HCT116 (cell line): ENCODE data around the gene HTRA2.

ENCODE experiments used
- EGR1 ChIP-seq: IDR thresholded peaks from 2 replicates; pipeline ENCODE4 v1.6.1; 2012; ENCODE audit warnings: low read depth
- POLR2A ChIP-seq: IDR thresholded peaks from 2 replicates; pipeline ENCODE4 v1.7.0; 2011; ENCODE audit warnings: borderline replicate concordance; ENCODE audit not compliant: insufficient read depth, insufficient read length; ENCODE audit errors: extremely low read depth
- POLR2AphosphoS5 ChIP-seq: IDR thresholded peaks from 2 replicates; pipeline ENCODE4 v1.6.1; 2011; ENCODE audit warnings: mild to moderate bottlenecking, low read depth, low read length, moderate library complexity
- SRF ChIP-seq: IDR thresholded peaks from 2 replicates; pipeline ENCODE4 v1.6.1; 2012; ENCODE audit warnings: low read depth
- TCF7L2 ChIP-seq: IDR thresholded peaks from 2 replicates; pipeline ENCODE4 v1.7.0; 2011; ENCODE audit warnings: borderline replicate concordance, inconsistent platforms; ENCODE audit not compliant: insufficient read depth, insufficient read length; ENCODE audit errors: extremely low read depth
- YY1 ChIP-seq: IDR thresholded peaks from 2 replicates; pipeline ENCODE4 v1.6.1; 2011; ENCODE audit warnings: low read length, low read depth, moderate library complexity, mild to moderate bottlenecking; ENCODE audit not compliant: insufficient replicate concordance; ENCODE audit errors: extremely low read depth
- ZNF274 ChIP-seq: fragments of 200-500 bp; sonication (Bioruptor generic); IDR thresholded peaks from 2 replicates; pipeline ENCODE4 v1.6.1; 2014; ENCODE audit warnings: mild to moderate bottlenecking, low read depth, low read length, inconsistent platforms
- TF ChIP-seq, protein P1 (sequence below), 3 experiments: fragments of 200-600 bp in 1 of 3; sonication (generic) in 1 of 3; IDR thresholded peaks in 2 of 3; conservative IDR thresholded peaks in 1 of 3; 2 replicates each; pipeline ENCODE4 v1.5.1; 2012 to 2017; ENCODE audit warnings: low read depth in 2 of 3, low read length in 2 of 3, antibody characterized with exemption in 1 of 3, borderline replicate concordance in 1 of 3, control low read depth in 1 of 3, mild to moderate bottlenecking in 1 of 3, mixed read lengths in 1 of 3, mixed run types in 1 of 3, moderate library complexity in 1 of 3; ENCODE audit not compliant: insufficient read depth in 1 of 3

DNA sequence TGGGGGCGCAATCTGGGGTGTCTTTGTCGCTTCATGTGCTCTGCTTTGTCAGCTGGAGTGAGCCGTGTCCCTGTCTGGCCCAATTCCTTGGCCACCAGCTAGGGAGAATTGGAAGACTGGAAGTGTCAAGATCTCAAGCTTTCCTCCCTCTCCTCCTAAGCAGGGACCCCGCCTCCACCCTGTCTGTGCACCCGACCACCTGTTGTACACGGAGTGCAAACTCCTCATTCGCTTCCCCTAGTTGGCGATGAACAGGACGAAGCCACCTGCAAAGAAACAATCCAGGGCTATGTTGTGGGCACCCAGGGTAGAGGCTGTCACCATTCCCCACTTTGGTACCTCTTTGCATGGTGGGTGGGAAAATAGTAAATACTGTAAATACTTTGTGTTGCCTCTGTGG lies 2.0 kb upstream of the HTRA2 start:
- TF ChIP-seq POLR2AphosphoS5 = no peak
- TF ChIP-seq, protein P1, sequence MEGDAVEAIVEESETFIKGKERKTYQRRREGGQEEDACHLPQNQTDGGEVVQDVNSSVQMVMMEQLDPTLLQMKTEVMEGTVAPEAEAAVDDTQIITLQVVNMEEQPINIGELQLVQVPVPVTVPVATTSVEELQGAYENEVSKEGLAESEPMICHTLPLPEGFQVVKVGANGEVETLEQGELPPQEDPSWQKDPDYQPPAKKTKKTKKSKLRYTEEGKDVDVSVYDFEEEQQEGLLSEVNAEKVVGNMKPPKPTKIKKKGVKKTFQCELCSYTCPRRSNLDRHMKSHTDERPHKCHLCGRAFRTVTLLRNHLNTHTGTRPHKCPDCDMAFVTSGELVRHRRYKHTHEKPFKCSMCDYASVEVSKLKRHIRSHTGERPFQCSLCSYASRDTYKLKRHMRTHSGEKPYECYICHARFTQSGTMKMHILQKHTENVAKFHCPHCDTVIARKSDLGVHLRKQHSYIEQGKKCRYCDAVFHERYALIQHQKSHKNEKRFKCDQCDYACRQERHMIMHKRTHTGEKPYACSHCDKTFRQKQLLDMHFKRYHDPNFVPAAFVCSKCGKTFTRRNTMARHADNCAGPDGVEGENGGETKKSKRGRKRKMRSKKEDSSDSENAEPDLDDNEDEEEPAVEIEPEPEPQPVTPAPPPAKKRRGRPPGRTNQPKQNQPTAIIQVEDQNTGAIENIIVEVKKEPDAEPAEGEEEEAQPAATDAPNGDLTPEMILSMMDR (IDR thresholded peaks at IDR 0.05 in 2 of 3, conservative IDR thresholded peaks at IDR 0.05 in 1 of 3; ENCODE audit: borderline replicate concordance in 1 of 3, insufficient read depth in 1 of 3, low read depth in 2 of 3, low read length in 2 of 3) = no peak
- no peak for TF ChIP-seq ZNF274
- TF ChIP-seq YY1 = no peak
- TF ChIP-seq TCF7L2 = no peak
- TF ChIP-seq SRF = no peak
- no peak for TF ChIP-seq POLR2A
- no peak for TF ChIP-seq EGR1
